NT2/D1 (cell line): ENCODE data around the gene WNT4.

Experiments
- SUZ12 ChIP-seq: IDR thresholded peaks from 2 replicates; pipeline ENCODE4 v1.6.1; 2011; ENCODE audit not compliant: insufficient read length, insufficient read depth; ENCODE audit errors: extremely low read depth
- YY1 ChIP-seq: IDR thresholded peaks from 2 replicates; pipeline ENCODE4 v1.6.1; 2011; ENCODE audit not compliant: insufficient read length, insufficient read depth
- ZNF274 ChIP-seq: IDR thresholded peaks from 2 replicates; pipeline ENCODE4 v1.6.1; 2011; ENCODE audit warnings: mild to moderate bottlenecking, low read depth, low read length

- TF ChIP-seq ZNF274 (no peak), YY1 (no peak), SUZ12 (no peak)
Observed at GRCh38 chr1:22155517-22155916, 12.6 kb upstream of the WNT4 start.
